NCI-H345 (cell line): ENCODE results near the gene SERP2.

Experiments
- DNase-seq: peaks from one replicate; lab custom pipeline; 2025; lab: John Stamatoyannopoulos, UW

Gene SERP2

GRCh38 chr13:44435919-44436510 lies 62.4 kb downstream of the SERP2 start:
- no peak for DNase-seq

DNA sequence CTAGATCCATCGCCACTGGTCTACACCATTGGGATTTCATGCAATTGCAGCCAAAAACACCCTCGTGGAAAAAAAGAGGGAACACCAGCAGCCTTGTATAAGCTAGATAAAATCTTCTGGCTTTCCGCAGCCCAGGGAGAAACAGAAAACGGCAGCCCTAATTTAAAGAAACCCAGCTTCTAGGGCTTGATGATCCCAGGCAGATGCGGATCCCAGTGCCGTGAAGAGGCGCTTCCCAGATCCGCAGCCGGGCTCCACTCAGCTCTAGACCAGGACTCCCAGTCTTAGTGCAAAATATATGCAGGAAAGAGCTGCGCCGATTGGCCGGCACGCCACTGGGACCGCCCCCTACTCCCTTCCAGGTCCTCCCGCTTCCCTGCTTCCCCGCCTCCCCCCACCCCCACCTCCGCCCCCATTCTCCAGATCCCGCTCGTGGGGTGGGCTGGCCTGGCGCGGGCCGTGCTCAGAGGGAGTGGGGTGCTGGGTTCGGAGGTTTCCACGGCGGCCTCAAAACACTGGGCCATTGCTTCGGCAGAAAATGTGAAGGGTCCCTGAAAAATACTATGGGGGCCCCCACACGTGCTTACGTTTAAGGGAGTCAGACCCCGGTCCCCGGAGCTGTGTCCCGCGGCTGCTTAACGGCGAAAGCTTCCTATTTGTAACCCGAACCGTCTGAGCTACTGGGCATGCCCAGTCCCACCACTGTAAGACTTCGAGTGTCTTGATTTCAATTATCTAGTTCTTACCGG lies 63.1 kb downstream of the SERP2 start:
- DNase-seq: peak; percentile 93

GRCh38 chr13:44437356-44438233 lies 64.0 kb downstream of the SERP2 start:
- DNase-seq: peak; percentile 40

DNA sequence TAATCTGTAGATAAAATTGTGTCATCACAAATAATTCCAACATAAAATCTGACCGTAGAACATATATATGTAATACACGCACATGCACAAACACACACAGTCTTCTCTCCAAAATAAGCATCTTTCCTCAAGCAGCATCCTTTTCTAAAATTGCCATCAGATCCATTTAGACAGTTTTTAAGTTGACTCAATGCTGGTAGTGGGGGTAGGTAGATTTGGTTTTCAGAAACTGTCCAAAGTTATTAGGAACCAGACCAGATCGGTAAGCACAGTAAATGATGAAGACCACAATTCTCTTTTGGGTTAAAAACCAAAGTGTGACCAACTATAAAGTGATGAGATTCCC lies 64.6 kb downstream of the SERP2 start:
- no peak for DNase-seq

- no peak for DNase-seq
Observed at GRCh38 chr13:44439452-44440024, 65.9 kb downstream of the SERP2 start.

DNA sequence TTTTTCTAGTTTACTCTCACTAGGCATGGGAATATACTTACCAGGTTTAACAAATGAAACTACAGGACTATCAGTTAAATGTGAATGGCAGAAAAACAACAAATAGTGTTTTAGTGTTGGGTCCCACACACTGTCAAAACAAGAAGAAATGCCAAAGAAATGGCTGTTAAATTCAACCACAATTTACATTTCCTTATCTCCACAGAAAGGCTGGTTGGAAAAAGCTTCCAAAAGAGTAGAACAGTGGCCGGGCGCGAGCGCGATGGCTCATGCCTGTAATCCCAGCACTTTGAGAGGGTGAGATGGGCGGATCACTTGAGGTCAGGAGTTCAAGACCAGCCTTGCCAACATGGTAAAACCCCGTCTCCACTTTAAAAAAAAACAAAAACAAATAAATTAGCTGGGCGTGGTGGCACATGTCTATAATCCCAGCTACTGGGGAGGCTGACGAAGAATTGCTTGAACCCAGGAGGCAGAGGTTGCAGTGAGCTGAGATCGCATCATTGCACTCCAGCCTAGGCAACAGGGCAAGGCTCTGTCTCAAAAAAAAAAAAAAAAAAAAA lies 66.5 kb downstream of the SERP2 start:
- no peak for DNase-seq
